RCC 7860 (cell line): Measurements from ENCODE around the gene EYA3.

ENCODE experiments used
- DNase-seq: peaks from one replicate; pipeline ENCODE4 v3.0.0-alpha.2; 2015; ENCODE audit warnings: low spot score
- FAIRE-seq: peaks from 2 replicates; lab custom pipeline; 2012; peaks lifted over from hg19 to GRCh38; lab: Jason Lieb, UNC

EYA3 gene

GRCh38 chr1:27949027-27949426 is 139.4 kb downstream of the EYA3 start:
- DNase-seq = no peak
- FAIRE-seq = no peak

- FAIRE-seq (no peak), DNase-seq (no peak)
Measured at GRCh38 chr1:27945020-27945419, 143.4 kb downstream of the EYA3 start.

GRCh38 chr1:27941671-27942540 is 146.5 kb downstream of the EYA3 start:
- FAIRE-seq (no peak), DNase-seq (no peak)

GRCh38 chr1:27940870-27941560 is 147.4 kb downstream of the EYA3 start:
- FAIRE-seq = no peak
- DNase-seq = no peak

GRCh38 chr1:27940297-27940696 is 148.1 kb downstream of the EYA3 start:
- no peak for DNase-seq
- FAIRE-seq = no peak

GRCh38 chr1:27938488-27938887 is 149.9 kb downstream of the EYA3 start:
- no peak for DNase-seq
- FAIRE-seq = no peak

GRCh38 chr1:27937524-27937836 is 150.9 kb downstream of the EYA3 start:
- no peak for FAIRE-seq
- DNase-seq = no peak

- DNase-seq = no peak
- no peak for FAIRE-seq
Measured at GRCh38 chr1:27936370-27936769, 152.0 kb downstream of the EYA3 start.

GRCh38 chr1:27935721-27936120 is 152.7 kb downstream of the EYA3 start:
- DNase-seq = no peak
- no peak for FAIRE-seq

GRCh38 chr1:27934818-27935549 is 153.4 kb downstream of the EYA3 start, which contains the start of gene SMPDL3B:
Gene SMPDL3B (plus strand): TSS chr1:27935000. CDS start chr1:27935184, 184 bp downstream.
- FAIRE-seq (no peak), DNase-seq (peak; percentile 14)

- no peak for FAIRE-seq
Measured at GRCh38 chr1:27931759-27932158, 156.7 kb downstream of the EYA3 start.

GRCh38 chr1:27931184-27931583 is 157.2 kb downstream of the EYA3 start:
- DNase-seq = no peak
- FAIRE-seq = no peak

More at GRCh38 chr1:27931759-27932158, 156.7 kb downstream of the EYA3 start:
- DNase-seq = no peak

- DNase-seq (peak; percentile 52), FAIRE-seq (peak; percentile 27)
Measured at GRCh38 chr1:27928216-27928954, 160.0 kb downstream of the EYA3 start.

- DNase-seq = no peak
- FAIRE-seq = no peak
Measured at GRCh38 chr1:27922272-27922671, 166.1 kb downstream of the EYA3 start.
